ENCODE data around the gene EML2.
"Not testable (repeated sequence)": the region's sequence is repeated elsewhere in the genome, so short reads cannot be mapped to it uniquely, and the experiment has no call there.

Gene EML2

DNA sequence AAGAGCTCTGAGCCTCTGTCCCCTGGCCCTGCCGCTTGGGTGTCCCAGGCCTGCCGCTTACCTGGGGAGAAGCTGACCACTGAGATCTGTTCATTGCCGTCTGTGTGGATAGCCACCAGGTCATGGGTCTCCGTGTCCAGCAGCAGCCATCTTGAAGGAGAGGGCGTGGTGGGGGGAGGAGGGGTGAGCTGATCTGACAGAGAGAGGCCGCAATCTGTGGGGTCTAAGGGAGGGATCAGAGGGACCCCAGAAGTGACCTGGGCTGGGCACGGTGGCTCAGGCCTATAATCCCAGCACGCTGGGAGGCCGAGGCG, 22.5 kb downstream of the EML2 start:
- DNase-seq (ENCODE audit: low spot score): no peak
- no peak for TF ChIP-seq CTCF (IDR thresholded peaks at IDR 0.05; ENCODE audit: extremely low read depth, insufficient read depth, missing control alignments)
- in situ Hi-C loops (cut with MboI; ENCODE audit: low pct_unique_long_range_greater_than_20kb, low sequenced_read_pairs, unreplicated experiment): no loop called here

GRCh38 chr19:45615795-45616703, 23.1 kb downstream of the EML2 start:
- TF ChIP-seq CTCF (IDR thresholded peaks at IDR 0.05; ENCODE audit: extremely low read depth, insufficient read depth, missing control alignments): no peak
- DNase-seq (ENCODE audit: low spot score): peak; percentile 96
- in situ Hi-C loops (cut with MboI; ENCODE audit: low pct_unique_long_range_greater_than_20kb, low sequenced_read_pairs, unreplicated experiment): no loop called here

DNA sequence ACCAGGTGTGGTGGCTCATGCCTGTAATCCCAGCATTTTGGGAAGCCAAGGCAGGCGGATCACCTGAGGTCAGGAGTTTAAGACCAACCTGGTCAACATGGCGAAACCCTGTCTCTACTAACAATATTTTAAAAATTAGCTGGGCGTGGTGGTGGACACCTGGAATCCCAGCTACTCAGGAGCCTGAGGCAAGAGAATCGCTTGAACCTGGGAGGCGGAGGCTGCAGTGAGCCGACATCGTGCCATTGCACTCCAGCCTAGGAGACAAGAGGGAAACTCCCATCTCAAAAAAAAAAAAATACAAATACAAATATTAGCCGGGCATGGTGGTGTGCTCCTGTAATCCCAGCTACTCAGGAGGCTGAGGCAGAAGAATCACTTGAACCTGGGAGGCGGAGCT, 24.1 kb downstream of the EML2 start:
- DNase-seq (ENCODE audit: low spot score); in situ Hi-C loops (cut with MboI; ENCODE audit: low pct_unique_long_range_greater_than_20kb, low sequenced_read_pairs, unreplicated experiment): not testable (repeated sequence)

- peak; percentile 84 for DNase-seq (ENCODE audit: low spot score)
- no peak for TF ChIP-seq CTCF (IDR thresholded peaks at IDR 0.05; ENCODE audit: extremely low read depth, insufficient read depth, missing control alignments)
- in situ Hi-C loops (cut with MboI; ENCODE audit: low pct_unique_long_range_greater_than_20kb, low sequenced_read_pairs, unreplicated experiment): no loop called here
These were observed 25.1 kb downstream of the EML2 start for GRCh38 chr19:45613926-45614725.

- in situ Hi-C loops (cut with MboI; ENCODE audit: low pct_unique_long_range_greater_than_20kb, low sequenced_read_pairs, unreplicated experiment): no loop called here
- no peak for DNase-seq (ENCODE audit: low spot score)
- TF ChIP-seq CTCF (IDR thresholded peaks at IDR 0.05; ENCODE audit: extremely low read depth, insufficient read depth, missing control alignments): no peak
These were observed 30.2 kb downstream of the EML2 start for GRCh38 chr19:45608948-45609347.

DNA sequence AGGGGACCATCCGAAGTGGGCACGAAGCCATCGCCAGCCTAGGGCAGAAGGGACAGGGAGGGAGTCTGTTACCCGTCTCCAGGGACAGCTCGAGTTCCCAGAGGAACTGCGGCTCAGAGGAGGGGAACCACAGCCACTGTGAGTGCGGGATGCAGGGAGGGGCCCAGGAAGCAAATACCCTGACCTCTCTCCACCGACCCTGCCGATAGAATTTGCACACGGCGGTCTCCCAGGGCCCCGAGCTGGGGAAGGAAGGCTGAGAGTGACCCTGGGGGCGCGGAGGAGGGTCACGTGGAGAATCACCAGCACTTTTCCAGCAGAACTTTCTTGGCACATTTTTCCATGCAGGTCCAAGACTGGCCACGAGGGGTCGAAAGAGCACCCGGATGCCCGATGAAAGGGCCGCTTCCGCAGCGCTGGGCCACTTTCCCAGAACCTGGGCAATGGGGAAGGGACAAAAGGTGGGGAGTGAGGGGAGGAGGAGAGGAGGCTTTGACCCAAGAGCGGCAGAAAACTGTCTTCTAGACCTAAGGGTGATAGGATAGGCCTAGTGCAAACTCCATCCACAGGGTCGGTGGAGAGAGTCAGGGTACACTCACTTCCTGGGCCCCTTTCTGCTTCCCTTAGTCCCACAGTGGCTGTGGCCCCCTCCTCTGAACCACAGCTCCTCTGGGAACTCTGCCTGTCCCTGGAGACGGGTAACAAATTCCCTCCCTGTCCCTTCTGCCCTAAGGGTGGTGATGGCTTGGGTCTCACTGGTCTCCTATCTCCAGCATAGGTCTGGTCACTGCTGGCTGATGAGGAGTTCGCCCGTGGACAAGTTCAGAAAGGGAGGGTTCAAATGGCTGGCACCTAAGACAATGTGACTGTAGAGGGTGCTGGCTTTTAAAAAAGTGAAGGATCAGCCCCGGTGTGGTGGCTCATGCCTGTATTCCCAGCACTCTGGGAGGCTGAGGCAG, 31.8 kb downstream of the EML2 start:
- in situ Hi-C loops (cut with MboI; ENCODE audit: low pct_unique_long_range_greater_than_20kb, low sequenced_read_pairs, unreplicated experiment): no loop called here
- DNase-seq (ENCODE audit: low spot score): no peak
- peak; percentile 78 for TF ChIP-seq CTCF (IDR thresholded peaks at IDR 0.05; ENCODE audit: extremely low read depth, insufficient read depth, missing control alignments)
